HG02973 (cell line): ENCODE data around the gene USP30.
"Not testable (repeated sequence)": the region's sequence is repeated elsewhere in the genome, so short reads cannot be mapped to it uniquely, and the experiment has no call there.

Experiments used
- ATAC-seq: cut with Tn5 transposase; IDR thresholded peaks from one replicate; pipeline ENCODE4 v1.9.1; 2021; ENCODE audit warnings: moderate library complexity; ENCODE audit not compliant: unreplicated experiment

The USP30 gene

DNA sequence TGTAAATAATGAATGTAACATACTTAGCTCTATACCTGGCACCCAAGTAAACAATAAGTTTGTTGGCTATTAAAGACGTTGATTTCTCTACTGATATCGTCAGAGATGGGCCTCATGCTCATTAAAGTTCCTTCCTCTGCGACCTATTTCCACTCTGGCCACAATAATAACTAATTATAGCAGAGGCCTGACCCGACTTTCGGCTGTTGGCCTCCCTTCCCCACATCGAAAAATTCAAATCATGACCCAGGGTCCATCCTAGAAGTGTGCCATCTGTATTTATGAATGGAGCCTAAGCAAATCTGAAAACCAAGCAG lies 321 bp upstream of the USP30 start:
- no peak for ATAC-seq

DNA sequence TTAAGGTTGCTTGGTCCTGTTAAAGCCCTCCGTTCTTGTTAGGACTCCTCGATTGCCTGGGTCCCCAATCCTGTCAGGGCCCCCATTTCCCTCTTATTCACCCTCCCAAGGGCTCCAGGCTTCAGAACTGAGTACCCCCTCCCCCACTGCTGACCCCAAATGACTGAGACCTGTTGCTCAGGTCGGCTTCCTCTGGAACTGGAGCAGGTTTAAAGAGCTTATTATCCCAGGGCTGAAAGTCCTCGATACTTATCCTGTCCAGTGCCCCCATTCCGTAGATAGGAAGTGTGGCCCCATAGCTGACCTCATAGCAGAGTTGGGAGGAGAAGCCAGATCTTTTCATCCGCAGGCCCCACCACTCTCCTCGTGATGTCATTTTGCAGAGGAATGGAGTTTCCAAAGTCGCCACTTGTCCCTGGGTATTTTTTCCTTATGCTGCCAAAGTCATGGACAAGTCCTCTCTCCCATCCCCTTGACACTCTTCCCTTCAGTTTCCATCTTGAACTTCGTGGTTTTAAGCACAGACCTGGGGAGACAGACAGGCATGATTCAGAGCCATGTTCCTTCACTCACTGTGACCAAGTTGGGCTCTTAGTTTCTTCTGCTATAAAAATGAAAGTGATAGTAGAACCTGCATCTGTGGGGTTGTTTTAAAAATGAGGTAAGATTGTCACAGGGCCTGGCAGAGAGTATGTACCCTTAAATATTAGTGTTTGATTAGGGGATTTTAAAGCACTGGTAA lies 1.2 kb downstream of the USP30 start:
- ATAC-seq = peak; percentile 57

DNA sequence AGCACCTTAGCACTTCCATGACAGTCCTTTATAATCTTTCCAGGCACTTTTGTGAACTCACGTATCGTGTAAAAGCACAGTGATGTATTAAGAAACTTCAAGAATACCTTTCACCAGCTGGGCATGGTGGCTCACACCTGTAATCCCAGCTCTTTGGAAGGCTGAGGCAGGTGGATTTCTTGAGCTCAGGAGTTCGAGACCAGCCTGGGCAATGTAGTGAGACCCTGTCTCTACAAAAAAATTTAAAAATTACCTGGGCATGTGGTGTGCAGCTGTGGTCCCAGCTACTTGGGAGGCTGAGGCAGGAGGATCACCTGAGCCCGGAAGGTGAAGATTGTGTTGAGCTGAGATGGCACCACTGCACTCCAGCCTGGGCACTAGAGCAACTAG lies 1.7 kb downstream of the USP30 start:
- not testable (repeated sequence) for ATAC-seq

DNA sequence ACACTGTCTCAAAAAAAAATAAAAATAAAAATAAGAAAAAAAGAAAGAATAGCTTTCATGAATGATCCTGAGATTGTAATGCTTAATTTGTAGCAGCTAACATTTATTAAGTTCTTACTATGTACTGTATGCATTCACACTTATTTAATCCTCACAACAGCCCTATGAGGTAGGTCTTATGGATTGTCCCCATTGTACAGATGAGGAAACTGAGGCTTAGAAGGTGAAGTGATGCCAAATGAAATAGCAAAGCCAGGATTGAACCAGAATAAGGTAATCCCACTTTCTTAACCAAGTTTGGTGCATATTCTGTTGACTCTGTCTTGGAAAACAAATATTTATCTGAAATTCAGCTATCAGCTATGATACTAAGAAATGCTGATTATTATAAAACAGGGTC lies 2.1 kb downstream of the USP30 start:
- ATAC-seq = no peak

DNA sequence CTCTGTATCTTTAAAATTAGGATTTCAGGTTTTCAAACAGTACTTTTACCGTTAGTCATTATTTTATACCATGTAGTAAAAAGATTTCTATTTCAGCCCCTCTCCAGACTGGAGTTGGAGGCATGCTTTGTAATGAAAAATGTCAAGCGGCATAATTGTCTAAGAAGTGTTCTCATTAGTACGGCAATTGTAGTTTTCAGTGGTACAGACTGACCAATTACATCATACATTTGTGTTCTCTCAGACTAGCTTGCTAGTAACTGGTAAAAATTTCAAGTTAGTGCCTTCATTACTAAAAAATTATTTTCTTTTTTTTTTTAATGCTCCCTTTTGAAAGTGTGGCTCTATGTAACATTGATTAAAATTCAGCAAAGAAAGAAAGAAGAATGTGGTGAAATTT lies 4.5 kb downstream of the USP30 start:
- no peak for ATAC-seq

DNA sequence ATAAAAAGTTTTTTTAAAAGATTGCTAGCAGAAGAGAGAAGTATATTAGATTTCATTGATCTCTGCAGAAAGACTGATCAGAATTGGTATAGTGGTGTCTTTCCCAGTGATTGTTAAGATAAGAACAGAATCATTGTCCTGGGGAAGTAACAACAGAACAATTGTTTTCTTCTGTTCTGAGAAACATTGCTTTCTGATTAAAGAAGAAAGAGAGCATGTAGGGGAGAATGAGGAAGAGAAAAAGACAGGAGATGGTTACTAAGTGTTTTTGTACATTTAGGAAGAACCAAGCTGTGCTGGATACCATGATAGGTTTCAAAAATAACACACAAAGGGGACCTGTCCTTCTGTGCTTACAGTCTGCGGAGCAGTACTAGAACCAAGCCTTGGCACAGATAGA lies 5.0 kb downstream of the USP30 start:
- ATAC-seq = no peak

DNA sequence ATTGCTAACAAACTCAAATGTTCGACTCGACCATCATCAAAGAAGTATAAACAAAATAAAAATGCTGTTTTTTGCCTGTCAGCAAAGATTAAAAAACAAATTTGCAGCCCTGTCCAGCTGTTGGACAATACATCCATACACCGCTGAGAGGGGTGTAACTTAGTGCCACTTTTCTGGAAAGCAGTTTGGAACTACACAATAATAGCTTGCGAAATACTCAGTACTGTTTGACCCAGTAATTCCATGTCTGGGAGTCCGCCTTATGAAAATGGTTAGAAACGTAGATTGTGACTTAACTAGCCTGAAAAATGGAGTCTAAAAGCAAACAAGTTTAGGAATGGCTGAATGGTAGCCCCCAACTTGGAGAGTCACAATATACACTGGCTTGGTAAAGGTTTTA lies 6.4 kb downstream of the USP30 start:
- ATAC-seq = no peak

DNA sequence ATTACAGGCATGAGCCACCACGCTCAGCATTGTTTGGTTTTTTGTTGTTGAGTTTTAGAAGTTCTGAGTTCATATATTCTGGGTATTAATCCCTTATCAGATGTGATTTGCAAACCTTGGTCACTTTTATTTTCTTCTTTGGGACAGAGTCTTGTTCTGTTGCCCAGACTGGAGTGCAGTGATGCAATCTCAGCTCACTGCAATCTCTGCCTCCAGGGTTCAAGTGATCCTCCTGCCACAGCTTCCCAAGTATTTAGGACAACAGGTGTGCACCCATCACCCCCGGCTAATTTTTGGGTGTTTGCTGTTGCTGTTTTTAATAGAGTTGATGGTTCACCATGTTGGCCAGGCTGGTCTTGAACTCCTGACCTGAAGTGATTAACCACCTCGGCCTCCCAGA lies 11.8 kb downstream of the USP30 start:
- ATAC-seq = no peak

DNA sequence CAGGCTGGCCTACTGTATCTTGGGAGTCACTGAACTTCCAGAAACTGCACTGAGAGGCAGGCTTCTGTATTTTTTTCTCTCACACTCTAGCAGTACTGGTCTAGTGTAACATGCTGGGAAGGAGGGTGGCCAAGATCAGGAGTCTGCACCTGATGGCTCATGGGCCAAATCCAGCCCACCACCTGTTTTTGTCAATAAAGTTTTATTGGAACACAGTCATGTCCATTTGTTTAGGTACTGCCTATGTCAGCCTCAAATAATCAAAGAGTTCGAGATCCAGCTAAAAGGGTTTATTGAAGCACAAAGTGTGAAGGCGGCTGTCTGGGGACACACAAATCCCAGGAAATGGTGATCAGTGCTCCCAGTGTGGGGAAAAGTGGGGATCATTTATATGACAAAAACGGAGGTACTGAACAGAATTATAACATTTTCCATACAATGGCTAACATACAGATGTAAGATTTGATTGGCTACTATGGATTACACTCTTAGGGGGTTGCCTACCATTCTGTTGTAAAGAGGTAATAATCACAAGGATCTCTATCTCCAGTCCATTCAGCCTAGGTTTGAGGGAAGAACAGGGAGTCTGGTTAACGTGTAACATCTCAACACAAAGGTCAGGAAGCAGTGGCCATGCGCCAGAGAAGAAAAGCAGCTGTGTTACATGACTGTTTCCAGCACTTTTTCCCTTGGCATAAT lies 12.9 kb downstream of the USP30 start:
- no peak for ATAC-seq

DNA sequence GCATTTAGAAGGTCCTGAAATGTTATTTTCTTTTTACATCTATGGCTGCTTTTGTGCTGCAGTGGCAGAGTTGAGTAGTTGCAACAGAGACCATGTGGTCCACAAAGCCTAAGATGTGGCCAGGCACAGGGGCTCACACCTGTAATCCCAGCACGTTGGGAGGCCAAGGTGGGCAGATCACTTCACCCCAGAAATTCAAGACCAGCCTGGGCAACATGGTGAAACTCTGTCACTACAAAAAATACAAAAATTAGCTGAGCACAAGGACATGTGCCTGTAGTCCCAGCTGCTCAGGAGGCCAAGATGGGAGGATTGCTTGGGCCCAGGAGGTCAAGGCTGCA lies 13.4 kb downstream of the USP30 start:
- ATAC-seq = no peak

DNA sequence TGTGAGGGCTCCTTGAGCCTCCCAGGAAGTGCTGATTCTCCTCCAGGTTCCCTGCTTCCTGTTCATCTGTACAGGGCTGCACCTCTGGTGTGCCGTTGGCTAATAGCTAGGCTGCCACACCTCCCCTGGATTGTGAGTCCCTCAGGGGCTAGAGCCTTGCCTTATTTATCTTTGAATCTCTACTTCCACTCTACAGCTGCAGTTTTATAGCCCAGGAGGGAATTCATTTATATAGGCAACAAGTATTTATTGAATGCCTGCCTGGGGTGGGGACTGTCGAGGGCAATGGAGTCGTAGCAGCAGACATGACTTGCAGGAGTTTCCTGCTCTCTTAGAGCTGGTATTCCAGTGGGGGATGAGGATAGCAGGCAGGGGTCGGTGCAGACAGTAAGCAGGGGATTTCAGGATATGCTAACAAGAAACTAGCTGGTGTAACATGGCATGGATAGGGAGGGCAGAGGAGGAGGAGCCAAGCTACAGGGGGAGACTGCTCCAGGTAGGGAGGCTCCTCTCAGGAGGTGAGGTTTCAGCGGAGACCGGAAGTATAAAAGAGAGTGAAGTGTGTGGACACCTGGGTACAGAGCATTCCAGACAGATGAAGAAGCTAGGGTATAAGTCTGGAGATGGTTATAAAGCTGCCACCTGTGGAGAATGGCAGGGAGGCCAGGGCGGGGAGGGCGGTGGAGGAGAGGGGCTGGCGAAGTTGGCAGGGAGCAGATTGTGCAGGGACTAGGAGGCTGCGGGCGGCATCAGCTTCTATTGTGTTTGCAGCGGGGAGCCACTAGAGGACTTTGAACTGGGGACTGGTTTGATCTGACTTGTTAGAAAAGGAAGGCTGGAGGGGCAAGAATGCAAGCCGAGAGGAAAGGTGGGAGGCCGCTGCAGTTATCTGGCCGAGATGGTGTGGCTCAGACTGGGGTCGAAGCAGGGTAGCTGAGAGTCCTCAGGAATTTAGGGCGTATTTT lies 17.2 kb downstream of the USP30 start:
- ATAC-seq = no peak

DNA sequence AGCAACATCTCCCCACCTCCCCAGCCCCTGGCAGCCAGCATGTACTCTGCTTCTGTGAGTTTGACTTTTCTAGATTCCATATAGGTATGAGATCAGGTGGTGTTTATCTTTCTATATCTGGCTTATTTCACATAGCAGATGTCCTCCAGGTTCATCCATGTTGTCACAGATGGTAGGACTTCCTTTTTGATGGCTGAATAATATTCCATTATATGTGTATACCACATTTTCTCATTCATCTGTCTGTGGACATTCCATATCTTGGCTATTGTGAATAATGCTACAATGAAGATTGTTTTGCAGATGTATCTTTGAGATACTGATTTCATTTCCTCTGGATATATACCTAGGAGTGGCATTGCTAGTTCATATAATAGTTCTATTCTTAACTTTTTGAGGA lies 22.5 kb downstream of the USP30 start:
- ATAC-seq = no peak

DNA sequence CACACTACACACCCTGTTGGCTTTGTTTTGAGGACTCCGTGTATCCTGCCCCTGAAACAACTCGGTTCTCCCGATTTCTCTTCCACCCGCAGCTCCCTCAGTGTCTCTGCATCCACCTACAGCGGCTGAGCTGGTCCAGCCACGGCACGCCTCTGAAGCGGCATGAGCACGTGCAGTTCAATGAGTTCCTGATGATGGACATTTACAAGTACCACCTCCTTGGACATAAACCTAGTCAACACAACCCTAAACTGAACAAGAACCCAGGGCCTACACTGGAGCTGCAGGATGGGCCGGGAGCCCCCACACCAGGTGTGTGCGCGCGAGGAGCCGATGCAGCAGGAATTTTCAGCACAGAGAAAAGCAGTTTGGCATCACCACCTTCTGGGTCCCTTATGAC lies 30.4 kb downstream of the USP30 start:
- no peak for ATAC-seq

DNA sequence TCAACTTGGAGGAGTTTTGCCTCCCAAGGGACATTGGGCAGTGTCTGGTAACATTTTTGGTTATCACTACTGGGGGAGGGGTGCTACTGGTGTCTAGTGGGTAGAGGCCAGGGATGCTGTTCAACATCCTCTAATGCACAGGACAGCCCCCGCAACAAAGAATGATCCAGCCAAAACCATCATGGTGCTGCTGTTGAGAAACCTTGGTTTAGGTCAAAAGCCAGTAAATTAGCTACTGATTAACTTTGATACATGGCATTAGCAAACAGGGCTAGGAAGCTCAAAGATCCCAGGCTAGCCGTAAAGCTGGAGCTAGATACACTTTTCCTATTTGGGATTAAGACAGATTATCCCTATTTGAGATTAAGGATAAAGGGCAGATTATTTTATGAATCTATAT lies 32.0 kb downstream of the USP30 start:
- ATAC-seq = no peak

DNA sequence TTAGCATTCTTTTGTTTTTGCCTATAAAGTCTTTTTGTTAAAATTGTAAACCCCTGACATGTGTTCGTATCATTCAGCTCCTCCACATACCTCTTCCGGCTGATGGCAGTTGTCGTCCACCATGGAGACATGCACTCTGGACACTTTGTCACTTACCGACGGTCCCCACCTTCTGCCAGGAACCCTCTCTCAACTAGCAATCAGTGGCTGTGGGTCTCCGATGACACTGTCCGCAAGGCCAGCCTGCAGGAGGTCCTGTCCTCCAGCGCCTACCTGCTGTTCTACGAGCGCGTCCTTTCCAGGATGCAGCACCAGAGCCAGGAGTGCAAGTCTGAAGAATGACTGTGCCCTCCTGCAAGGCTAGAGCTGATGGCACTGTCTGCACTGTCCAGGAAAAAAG lies 33.2 kb downstream of the USP30 start:
- no peak for ATAC-seq

DNA sequence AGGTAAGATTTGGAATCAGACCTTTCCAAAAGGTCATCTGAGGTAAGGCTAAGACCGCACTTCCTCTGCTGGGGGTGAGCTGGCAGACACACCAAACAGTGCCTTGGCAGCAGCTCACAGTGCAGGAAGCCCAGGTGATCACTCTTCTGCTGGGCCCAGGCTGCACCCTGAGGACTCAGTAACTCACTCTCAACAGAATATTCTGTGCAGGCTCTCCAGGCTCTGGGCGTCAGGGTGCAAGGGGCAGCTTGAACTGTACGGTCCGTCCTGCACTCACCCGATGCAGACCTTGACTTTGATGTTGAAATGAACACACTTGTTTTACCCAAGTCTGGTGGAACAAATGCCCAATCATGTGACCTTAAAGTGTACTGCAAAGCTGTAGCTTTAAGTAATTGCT lies 34.9 kb downstream of the USP30 start:
- no peak for ATAC-seq

DNA sequence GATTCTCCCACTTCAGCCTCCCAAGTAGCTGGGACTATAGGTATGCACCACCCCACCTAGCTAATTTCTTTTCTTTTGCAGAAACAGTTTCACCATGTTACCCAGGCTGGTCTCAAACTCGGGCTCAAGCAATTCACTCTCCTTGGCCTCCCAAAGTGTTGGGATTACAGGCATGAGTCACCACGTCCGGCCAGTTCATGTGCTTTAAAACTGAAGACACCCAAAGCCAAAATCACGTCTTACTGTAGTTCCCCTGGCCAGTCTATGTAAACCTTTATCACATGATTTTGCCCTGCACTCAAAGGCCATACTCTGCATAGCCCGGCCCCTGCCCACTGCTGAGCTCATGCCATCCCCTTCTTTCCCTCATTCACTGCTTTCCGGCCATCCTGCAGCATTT lies 36.4 kb downstream of the USP30 start:
- no peak for ATAC-seq

DNA sequence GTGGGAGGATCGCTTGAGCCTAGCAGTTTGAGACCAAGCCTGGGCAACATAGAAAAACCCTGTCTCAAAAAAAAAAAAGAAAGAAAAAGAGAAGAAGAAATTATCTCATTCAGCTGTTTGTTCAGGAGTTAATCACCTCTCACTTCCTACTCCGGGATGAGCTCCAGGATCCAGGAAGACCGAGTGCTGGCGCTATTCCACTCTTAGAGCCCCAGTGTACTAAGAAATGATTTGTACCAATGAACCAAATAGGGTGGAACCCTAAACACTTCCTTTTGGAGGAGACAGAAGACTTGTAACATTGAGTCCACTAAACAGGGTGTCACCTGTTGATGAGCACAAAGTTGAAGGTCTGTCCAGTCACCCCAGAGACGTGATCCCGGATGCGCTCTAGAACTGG lies 37.3 kb downstream of the USP30 start:
- no peak for ATAC-seq

DNA sequence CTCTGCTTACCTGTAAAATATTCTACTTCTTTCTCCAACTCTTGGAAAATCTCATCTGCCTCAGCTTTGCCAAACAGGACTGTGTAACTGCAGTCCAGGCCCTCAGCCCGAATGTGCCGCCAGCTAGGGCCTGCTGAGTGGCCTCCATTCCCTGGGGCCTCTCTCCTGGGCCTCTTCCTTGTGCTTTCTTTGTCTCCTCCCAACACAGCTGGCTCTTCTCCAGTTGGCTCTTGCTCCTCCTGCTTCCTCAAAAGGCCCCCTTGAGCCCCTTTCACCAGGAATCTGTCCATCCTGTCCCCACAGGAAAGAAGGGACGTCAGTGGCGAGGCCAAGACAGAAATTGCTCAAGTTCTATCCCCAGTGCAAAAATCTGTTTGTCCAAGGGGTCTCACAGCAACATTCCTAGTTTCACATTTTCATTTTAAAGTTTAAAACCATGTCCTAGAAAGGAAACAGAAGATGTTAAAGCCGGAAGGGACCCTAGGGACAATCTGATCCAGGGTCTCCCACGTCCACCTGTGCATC lies 40.2 kb downstream of the USP30 start:
- no peak for ATAC-seq

DNA sequence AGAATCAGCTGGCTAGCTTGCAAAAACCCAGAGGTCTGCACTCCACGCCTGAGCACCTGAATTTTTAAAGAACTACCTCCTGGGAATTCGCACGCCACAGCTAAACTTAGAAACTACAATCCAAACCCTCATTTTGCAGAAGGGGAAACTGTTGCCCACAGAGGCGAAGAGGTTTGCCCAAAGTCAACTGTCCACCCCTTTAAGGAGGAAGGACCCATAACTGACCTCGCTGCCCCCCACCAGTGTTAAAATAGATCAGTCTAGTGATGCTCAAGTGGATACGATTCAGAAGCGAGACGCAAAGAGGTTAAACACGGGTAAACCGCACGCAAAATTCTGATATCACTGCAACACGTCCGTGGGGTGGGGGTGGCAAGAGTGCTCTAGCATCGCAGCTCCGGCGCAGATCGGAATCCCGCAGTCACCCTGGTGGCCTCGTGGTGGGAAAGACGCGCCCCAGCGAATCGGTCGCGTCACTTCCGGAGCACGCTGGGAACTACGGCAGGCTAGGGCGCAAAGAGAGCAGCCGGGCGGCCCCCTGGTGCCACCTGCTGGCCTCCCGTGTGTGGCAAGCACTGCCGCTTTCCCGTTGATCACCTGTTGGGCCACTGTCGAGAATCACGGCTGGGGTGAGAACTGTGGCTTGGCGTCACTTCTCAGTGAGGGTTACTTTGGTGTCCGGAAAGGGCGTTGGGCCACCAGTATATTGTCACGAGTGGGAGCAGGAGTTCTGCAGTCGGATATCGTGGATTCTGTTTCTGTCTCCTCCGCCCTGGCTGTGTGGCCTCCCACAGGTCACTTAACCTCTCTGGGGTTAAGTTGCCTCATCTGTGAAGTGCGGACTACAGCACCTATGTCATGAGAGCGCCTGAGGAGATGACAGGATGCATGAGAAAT lies 40.9 kb downstream of the USP30 start, which contains the start of gene ALKBH2:
Gene ALKBH2, minus strand, starts transcription at position 451 of the 897 bp plus-strand sequence. CDS start 686 bp downstream, outside the sequence.
- peak; percentile 61 for ATAC-seq

DNA sequence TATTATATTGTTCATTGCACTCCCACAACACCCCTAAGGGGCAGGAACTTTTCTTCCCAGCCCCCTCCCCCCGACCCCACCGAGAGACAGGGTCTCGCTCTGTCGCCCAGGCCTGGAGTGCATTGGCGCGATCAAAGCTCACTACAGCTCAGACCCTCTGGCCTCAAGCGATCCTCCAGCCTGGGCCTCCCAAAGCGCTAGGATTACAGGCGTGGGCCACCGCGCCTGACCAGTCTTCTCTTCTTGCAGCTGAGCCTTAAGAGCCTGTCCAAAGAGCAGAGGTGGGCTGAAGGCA lies 44.7 kb downstream of the USP30 start:
- ATAC-seq = no peak
